Measurements from ENCODE around the gene TOB1. TPM values are rescaled to one million over a fixed set of nuclear protein-coding genes. Genes with fewer than 3 reads are reported as not detected.

Gene TOB1, protein sequence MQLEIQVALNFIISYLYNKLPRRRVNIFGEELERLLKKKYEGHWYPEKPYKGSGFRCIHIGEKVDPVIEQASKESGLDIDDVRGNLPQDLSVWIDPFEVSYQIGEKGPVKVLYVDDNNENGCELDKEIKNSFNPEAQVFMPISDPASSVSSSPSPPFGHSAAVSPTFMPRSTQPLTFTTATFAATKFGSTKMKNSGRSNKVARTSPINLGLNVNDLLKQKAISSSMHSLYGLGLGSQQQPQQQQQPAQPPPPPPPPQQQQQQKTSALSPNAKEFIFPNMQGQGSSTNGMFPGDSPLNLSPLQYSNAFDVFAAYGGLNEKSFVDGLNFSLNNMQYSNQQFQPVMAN
- total RNA-seq = 41.7 TPM

DNA sequence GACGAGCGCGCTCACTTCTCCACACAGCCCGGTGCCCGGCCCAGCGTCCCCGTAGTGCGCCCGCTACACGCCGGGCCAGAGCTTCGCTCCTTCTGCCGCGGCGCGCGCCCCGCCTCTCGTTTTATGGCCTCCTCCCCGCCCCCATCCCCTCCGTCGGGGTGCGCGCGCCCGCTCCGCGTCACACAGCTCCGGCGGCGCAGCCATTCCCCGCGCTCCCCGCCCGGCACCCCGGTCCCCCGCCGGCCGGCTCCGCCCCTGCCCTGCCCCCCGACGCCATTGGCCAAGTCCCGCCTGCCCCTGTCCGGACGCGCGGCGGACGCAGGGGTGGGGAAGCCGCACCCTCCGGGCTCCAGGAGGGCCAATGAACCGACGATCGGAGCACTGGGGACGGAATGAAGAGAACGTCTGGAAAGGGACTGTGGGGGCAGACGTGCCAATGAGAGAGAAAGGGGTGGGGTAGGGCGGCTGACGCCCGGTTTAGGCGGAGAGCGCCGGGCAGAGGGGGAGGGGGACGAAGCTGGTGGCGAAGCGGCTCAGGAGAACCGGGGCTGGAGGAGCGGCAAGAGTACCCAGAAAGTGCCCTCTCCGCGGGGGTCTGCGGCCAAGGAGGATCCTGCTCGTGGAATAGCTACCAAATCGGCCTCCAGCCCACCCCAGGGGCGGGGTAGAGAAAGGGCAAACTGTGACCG lies at the start of gene TOB1:
TSS of gene TOB1 (minus strand) at position 94 of the 689 bp plus-strand sequence. CDS start 2,337 bp downstream, outside the sequence.
- TF ChIP-seq, protein P1, sequence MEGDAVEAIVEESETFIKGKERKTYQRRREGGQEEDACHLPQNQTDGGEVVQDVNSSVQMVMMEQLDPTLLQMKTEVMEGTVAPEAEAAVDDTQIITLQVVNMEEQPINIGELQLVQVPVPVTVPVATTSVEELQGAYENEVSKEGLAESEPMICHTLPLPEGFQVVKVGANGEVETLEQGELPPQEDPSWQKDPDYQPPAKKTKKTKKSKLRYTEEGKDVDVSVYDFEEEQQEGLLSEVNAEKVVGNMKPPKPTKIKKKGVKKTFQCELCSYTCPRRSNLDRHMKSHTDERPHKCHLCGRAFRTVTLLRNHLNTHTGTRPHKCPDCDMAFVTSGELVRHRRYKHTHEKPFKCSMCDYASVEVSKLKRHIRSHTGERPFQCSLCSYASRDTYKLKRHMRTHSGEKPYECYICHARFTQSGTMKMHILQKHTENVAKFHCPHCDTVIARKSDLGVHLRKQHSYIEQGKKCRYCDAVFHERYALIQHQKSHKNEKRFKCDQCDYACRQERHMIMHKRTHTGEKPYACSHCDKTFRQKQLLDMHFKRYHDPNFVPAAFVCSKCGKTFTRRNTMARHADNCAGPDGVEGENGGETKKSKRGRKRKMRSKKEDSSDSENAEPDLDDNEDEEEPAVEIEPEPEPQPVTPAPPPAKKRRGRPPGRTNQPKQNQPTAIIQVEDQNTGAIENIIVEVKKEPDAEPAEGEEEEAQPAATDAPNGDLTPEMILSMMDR (IDR thresholded peaks at IDR 0.05) = no peak
- peak; percentile 92 to 99 for DNase-seq (ENCODE audit: low spot score in 2 of 2)
- Histone ChIP-seq H3K4me3 (peak within 1 kb of the TSS; percentile 98 to 99), H3K9me3 (no peaks in the 10 kb centered on the region), H3K27ac (peak within 1 kb of the TSS; percentile 99 to 100), H3K36me3 (peaks cover 5 to 6% of the 10 kb centered on the region in 2 donors), H3K4me1 (peaks cover 0 to 22% of the 10 kb centered on the region in 2 donors), H3K27me3 (no peaks in the 10 kb centered on the region)
- intact Hi-C loops (cut with DNase I) = loop anchor here (1.0 to 5.0 kb wide), 3 partner anchors 53 to 286 kb away; partner anchors contain the start of genes NME1 and SPAG9

DNA sequence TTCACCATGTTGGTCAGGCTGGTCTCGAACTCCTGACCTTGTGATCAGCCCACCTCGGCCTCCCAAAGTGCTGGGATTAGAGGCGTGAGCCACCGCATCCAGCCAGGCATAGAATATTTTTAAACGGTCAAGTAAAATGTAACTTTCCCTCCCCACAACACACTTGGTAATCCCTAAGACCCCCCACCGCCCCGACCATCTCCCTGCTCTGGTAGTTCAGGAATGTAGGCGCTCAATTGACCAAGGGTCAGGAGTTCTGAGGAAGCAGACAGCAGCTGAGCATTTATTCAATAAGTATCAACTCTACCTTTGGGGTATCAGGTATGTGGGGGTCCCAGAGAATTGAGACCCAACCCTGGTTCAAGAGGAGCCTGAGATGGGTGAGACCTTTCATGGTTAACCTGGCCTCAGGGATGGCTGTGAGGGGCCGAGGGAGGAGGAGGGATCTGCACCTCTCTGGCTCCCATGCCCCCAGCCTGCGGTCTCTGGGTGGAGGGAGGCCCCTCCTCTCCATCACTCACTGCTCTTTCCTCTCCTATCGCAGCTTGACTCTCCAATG lies 48.4 kb upstream of the TOB1 start:
- Histone ChIP-seq H3K36me3 (no peaks in the 10 kb centered on the region), H3K27ac (no peak overlapping the region), H3K4me1 (peaks cover 0 to 10% of the 10 kb centered on the region in 2 donors), H3K4me3 (no peak overlapping the region), H3K27me3 (no peaks in the 10 kb centered on the region), H3K9me3 (no peaks in the 10 kb centered on the region)
- intact Hi-C loops (cut with DNase I) = no loop called here
- DNase-seq (ENCODE audit: low spot score in 2 of 2) = no peak
- TF ChIP-seq, protein P1 (IDR thresholded peaks at IDR 0.05) = no peak

DNA sequence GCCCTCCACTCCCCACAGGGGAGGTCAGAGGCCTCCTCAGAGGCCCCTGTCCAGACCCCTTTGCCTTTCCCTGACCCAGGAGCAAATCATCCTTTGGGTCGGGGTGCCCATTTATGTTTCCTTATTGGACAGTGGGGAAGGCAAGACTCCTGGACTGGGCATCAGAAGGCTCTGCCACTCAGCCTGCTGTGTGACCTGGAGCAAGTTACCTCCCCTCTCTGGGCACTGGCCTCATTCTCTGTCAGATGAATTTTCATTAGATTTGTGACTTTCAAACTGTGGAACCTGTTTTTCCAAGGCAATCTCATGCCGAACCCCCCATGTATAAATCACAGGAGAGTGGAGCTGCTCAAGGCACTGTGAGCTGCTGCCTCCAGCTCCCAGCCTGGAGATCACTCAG lies 47.0 kb upstream of the TOB1 start:
- DNase-seq (ENCODE audit: low spot score in 2 of 2) = no peak
- H3K27me3 ChIP-seq = no peaks in the 10 kb centered on the region
- no peak overlapping the region for H3K4me3 ChIP-seq
- no peak overlapping the region for H3K27ac ChIP-seq
- intact Hi-C loops (cut with DNase I) = no loop called here
- H3K4me1 ChIP-seq = no peaks in the 10 kb centered on the region
- H3K9me3 ChIP-seq = no peaks in the 10 kb centered on the region
- H3K36me3 ChIP-seq = no peaks in the 10 kb centered on the region
- TF ChIP-seq, protein P1 (IDR thresholded peaks at IDR 0.05) = no peak

DNA sequence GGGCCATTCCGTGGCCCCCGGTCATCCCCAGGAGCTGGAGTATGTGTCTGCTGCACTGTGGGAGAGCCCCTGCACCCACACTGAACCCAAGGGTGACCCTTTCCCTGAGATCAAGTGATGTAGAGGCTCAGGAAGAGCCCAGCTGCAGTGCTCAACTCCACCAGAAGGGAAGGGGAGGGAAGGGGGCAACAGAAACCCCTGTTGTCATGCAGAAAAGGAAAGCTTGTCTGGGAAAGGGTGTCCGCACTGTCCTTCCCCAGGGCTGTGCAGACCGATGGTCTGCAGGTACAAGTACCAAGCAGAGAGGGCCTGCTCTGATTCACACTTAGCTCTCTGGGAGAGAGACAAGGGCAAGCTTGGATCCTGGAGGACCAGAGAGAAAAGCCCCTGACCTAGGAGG lies 45.7 kb upstream of the TOB1 start:
- Histone ChIP-seq H3K4me1 (no peaks in the 10 kb centered on the region), H3K27me3 (no peaks in the 10 kb centered on the region), H3K9me3 (no peaks in the 10 kb centered on the region), H3K27ac (no peak overlapping the region), H3K36me3 (no peaks in the 10 kb centered on the region), H3K4me3 (no peak overlapping the region)
- no peak for DNase-seq (ENCODE audit: low spot score in 2 of 2)
- TF ChIP-seq, protein P1 (IDR thresholded peaks at IDR 0.05) = no peak
- intact Hi-C loops (cut with DNase I) = no loop called here

DNA sequence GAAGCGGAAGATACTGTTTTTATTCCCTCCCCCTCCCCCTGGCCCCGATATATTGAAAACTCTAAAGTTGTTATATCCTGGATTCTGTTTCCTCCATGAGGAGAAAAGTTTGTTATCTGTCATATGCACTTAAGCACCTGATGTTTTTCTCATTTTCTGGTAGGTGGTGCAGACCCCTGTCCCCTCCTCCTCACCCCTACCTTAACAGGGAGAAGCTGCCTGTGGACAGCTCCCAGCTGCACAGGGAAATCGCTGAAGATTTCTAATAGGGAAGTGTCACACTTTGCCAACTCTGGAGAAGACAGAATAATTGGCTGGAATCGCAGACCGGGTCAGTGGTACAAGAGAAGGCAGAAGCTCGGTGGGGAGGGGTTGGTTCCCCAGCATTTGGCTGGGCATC lies 45.3 kb upstream of the TOB1 start:
- TF ChIP-seq, protein P1 (IDR thresholded peaks at IDR 0.05) = no peak
- H3K27me3 ChIP-seq = no peaks in the 10 kb centered on the region
- no peak overlapping the region for H3K4me3 ChIP-seq
- H3K4me1 ChIP-seq = no peaks in the 10 kb centered on the region
- no peak for DNase-seq (ENCODE audit: low spot score in 2 of 2)
- H3K27ac ChIP-seq = no peak overlapping the region
- no peaks in the 10 kb centered on the region for H3K9me3 ChIP-seq
- H3K36me3 ChIP-seq = no peaks in the 10 kb centered on the region
- intact Hi-C loops (cut with DNase I) = no loop called here
